ENCODE data around the gene SUGCT.
A peak's percentile ranks its signal among the peaks of the same experiment; 100 is the strongest.

The SUGCT gene

DNA sequence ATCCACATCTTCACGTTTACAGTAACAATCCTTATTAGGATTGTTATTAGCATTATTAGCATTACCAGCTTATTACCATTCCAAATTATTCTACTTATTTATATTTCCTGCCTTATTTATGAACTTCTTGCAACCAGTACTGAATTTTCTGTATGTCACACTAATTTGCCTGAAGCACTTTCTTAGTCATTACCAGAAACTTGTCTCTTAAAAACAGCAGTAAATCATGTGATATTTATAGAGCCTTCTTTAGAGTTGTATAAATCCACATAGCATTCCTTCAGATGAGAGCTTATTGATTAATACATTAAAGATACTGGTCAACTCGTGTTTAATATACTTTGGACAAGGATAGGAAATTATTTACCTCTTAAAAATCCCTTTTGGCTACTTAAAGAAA, 618.6 kb downstream of the SUGCT start:
- FAIRE-seq = peak; percentile 3

DNA sequence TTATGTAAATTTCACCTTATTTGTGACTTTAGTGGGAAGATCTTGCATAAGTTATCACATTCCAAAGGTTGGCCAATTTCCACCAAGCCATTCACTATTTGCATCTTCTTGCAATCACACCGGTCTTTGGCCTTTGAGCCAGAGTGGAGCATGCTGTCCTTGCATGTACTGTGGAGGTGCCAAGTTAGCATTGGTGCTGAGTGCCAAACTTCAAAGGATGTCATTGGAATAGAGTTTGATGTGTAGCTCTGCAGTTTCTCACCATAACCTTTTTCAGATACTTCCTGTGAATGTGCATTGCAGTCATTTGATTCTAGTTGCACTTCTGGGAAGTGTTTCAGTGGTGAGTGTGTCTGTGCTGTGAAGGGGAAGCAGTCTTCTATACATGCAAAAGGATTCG, 620.6 kb downstream of the SUGCT start:
- no peak for FAIRE-seq

DNA sequence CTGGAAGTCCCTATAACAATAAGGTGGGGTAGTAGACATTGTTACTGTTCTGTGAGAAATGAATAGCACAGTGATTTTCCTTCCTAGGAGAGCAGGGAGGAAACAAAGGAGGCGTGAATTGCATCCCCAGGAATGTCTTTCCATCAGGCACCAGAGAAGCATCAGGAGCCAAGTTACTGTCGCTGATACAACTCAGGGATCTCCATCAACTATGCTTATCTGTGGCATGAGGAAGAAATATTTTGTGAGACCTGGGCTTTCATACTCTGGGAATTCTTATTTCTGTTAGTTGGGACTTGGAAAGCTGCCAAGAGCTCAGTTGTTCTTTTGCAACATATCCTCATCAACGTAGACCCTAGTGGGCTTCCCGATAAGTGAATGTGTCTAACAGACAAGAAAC, 622.3 kb downstream of the SUGCT start:
- no peak for FAIRE-seq

DNA sequence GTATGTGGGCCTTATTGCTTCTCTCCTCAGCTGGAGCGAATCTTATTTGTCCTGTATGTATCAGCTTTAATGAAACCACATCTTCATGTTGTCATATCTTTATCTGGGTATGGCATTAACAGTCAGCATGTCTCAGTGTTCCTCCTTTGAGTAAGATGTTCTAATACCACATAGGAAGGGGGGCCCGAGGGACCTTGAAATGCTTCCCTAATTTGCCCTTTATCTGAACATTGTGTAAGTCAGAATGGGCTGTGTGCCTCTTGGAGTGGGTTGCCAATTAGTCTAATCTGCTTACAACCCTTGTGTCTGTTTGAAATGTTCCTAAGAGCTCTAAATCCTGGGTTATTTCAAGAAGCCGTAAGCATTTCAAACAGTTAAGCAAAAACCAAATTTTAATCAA, 623.8 kb downstream of the SUGCT start:
- FAIRE-seq = no peak

DNA sequence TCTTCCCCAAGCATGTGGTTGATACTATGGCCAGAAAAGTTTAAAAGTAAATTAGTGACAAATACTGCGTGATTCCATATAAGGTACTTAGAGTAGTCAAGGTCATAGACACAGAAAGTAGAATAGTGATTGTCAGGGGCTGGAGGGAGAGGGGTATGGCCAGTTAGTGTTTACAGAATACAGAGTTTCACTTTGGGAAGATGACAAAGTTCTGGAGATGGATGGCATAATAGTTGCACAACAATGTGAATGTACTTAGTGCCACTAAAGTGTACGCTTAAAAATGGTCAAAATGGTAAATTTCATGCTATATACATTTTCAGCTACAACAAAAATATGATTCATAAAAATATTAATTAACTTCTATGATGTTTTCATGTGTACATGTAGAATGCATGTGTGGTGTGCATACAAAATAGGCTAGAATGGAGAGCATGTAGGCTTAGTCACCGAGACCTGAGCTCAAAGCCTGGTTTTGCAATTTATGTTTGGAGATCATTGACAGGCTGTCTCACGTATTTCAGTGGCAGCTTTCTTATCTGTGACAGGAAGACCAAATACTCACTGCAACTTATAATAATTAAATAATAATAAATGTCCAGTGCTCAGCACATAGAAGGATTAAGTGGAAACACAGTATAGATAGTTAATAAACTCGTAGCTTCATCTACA, 625.6 kb downstream of the SUGCT start:
- no peak for FAIRE-seq

DNA sequence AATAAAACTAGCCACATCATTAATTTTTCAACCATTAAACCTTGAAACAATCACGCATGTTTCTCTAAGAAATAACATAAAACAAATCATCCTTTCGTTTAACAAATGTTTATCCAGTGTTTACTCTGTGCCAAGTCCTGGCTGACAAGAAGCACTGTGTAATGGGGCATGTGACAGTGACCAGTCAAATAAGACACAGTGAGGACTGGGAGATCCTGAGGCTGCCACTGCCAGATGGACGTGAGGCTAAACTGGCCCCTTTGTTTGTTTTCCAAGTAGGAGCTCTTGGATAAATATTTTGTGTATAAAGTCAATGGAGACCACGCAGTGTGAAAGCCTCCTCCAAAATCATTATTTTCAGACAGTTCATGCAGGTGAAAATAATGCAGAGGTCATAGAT, 626.2 kb downstream of the SUGCT start:
- no peak for FAIRE-seq

DNA sequence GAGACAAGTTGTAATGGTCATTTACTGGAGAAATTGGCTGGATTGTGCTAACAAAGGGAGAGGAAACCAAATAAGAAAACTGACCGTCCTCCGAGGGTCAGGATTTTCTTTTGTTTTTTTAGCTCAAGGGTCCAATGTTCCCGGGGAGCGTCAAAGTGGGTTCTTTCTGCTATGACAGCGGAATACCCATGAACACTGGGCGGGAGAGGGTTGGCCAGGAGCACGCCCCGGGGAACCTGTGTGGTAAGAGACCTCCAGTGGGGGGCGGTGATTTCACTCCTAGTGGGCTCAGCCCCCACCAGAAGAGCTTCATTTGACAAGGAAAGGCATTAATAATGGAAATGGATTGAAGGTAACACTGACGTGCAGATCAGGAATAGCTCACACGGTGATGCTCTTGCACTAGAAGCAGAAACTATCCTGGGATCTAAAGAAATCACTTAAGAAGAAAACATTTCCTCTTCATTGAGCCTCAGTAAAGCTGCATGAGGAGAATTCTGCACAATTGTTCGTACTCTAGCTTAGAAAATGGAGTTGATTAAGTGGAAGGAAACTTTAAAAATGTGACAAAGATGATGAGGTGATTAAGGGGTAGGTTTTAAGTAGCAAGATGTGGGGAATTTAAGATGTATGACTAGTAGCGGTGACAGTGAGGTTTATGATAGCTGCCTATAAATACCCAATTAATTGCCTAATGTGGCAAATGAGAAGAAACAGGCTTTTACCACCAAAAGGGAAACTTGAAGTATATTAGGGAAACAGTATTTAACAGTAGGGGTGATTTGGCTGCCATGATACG, 627.2 kb downstream of the SUGCT start:
- FAIRE-seq = no peak

DNA sequence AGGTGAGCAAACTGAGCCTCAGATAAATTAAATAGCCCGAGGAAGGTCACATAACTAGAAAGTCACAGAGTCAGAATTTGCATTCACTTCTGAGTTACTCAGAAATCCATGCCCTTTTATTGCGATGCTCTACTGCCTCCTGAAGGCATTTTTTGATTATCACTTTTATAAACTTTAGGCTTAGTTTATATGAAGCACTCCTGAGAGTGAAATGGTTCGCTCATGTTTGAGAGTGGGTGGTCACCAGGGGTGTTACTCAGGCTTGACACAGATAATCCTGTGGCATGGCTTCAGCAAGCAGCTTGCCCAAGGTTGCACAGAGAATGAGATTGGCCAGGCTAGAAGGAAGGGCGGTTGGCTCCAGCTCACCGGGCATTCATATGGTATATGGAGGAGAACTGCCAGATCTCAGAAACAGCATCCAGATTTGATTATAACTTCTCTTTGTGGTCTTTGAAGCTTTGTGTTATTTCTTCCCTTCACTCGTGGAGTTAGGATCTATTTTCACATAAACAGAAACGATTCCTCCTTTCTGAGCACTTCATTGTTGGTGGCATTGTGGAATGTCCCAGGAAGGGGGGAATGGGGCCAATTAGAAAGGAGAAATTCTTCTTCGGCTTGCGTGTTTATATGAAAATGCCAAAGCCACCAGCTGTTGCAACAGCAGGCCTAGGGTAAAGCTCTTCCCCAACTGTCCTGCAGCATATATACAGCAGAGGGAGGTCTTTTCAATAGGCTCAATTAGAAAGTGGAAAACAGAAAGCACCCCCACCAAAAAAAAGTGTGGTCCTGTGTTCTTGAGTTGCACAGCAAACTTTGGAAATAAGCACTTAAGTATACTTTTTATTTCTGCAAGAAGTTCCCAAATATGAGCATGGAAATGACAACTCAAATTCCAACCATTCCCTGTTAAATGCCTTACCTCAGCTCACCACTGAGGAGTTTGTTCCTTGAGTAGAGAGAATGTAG, 628.8 kb downstream of the SUGCT start:
- FAIRE-seq = no peak

DNA sequence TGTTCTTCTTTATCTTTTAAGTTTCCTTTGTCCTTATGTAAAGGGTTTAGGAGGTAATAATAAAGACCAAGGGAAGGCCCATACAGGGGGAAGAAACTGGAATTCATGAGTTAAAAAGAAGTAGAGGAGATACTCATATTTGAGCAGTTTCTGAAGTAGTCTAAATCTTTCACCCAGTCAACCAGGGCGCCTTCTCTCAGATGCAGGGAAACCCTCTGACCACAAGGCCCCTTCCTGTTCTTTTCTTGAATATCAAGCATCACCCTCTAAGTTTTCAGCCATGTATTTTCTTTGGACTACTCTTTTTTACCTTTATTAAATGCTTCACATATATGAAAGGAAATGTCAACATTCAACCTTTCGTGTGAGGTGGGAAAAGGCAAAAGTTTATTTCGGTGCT, 630.8 kb downstream of the SUGCT start:
- no peak for FAIRE-seq

DNA sequence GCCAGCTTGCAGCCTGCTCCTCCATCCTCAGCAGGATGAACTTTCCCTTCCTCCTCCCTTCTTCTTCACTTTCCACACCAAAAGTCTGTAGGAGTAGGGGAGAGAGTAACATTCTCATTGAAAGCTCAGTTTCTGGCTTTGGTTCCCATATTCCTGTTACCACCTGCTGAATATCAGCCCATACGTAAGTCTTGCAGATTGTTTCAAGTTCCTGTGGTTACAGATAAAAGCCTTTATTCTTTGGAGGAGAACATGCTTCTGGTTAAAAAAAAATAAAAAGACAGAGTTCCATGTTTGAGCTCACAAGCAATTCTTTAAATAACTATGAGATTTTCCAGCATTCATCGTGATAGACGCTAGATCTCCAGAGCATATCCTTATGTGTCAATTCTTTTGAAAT, 637.3 kb downstream of the SUGCT start:
- FAIRE-seq = no peak

DNA sequence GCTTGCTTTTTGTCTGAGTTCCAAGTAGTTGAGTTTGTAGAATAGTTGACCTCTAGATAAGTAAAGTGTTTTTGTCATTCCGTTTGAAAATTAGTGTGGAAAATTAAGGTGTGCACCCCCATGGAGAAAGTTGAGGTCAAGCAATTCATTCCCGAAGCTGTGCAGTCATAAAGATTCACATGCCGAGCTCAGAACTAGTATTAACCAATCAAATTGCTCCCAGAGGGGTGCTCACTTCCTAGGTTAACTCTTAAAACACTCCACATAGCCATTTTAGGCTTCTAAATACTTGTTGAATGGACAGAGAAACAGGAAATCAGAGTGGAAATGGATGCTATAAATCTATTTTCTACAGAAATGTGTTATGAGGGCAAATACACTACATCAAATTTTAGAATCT, 638.9 kb downstream of the SUGCT start:
- no peak for FAIRE-seq

DNA sequence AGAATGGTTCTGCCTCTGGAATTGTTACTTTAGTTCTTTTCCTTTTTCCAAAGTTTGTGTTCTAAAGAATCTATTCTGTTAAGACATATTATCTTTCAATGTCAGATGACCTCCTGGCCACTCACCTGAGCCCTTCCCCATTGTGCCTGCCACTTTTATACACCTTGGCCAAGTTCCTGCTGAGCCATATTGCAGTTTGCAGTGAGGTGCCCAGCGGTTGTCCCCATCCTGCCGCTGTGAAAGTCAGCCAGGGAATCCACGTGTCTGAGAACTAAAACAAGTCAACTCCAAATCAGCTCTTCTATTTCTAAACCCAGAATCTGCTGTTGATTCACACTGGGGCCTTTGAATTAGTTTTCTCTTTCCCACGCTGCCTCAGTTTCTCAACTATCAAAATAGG, 641.1 kb downstream of the SUGCT start:
- FAIRE-seq = no peak

DNA sequence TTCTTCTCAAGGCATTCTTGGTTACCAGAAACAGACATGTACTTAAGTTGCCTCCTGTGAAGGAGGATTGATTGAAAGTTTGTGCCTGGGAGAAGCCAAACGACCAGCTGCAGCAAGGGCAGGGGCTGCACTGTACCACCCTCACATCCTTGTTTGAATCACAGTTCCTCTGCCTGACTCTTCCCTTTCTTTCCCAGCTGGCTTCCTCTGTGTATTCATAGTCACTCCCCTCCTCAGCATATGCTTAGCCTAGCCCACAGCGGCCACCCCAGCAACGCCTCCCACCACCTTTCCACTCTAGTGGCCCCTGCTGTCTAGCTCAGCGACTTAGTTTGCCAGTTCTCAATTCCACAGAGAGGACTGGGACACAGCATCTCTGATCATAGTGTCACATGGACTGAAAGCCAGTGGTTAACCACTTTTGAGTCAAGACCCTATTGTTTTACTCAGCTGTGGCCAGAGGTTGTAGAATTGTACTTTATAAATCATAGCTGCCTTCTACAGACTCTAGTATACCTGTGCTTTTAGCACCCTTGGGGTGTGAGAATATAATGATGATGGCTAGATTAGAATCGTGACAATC, 643.0 kb downstream of the SUGCT start:
- FAIRE-seq = no peak

DNA sequence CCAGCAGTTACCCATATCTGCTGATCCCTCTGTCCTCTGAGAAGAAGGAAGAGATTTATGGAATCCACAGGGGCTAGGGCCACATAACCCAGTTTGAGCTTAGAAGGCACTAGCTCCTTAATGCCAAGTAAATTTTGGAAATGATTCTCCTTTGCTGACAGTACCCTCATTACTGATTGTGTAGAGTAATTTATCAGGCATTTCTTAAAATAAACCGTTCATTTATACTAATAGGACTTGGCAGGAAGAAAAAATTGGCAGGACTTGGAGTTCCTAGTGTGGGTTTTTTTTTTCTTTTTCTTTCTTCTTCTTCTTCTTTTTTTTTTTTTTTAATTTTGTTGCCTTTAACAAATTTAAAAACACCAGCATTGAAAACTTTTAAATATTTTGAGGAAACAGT, 645.7 kb downstream of the SUGCT start:
- FAIRE-seq = no peak

DNA sequence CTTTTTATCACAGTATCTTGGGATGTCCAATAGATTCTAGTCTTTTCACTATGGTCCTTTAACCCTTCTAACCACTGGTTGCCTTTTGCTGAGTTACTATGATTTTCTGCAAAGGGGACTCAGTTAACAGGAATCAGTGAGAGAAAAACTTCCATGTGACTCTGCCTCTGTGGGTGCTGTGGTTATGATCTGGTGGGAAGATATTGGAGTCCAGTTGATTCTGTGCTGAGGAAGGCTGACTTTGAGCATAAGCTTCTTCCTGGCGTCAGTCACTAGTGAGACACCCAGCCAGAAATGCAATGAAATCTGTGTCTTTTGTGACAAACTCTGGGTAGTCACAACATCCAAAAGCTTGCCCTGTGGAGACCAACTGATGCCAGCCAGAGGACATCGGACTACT, 648.0 kb downstream of the SUGCT start:
- no peak for FAIRE-seq

DNA sequence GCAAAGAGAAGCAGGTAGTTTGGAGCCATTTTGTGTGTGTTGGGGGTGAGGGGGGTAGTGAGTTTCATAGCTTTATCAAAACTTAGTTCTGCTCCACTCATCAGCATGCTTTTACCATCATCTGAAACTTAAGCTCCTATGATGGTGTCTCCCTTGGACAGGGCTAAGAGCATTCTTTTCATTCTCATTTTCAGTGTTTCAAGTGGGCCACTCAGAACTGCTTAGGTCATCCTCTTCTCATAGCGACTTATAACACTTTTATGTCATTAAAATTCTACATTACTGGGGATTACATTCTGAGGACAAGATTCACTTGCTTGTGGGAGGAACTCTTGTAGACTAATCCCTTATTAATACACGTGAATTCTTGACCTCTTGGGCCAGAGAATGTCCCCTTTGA, 649.4 kb downstream of the SUGCT start:
- no peak for FAIRE-seq

DNA sequence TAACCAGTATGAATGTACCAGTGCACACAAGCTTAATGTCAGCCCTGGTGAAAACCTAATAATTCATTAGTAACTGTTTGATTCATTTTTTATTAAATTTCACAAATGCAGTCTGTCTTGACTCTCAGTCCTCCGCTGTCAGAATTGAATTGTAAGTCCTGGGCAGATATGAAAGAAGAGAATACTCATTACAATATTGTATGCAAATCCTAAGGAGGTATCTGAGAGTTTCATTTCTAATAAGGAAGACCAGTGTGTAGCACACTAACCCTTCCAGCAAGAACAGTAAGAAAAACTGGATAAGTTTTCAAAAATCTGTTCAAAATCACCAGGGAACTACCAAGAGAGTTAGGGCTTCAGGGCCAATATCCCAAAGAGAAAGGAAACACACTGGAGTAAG, 652.1 kb downstream of the SUGCT start:
- FAIRE-seq = no peak

DNA sequence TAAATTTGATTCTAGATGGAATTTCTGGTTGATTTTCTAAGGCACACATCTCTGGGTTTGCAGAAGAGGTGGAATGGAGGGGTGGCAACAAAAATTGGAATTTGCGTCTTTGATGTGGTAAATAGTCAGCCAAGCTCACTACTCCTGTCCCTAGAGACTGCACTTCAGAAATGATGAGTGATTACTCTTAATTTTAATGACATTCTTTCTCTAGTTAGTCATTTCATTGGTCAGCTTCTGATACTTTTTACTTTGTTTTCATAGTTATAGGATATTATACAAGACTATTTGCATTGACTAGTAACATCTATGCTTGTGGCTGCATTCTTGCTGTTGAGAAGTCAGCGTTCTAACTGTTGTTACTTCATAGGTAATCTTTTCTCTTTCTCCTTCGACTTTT, 658.3 kb downstream of the SUGCT start:
- FAIRE-seq = no peak

DNA sequence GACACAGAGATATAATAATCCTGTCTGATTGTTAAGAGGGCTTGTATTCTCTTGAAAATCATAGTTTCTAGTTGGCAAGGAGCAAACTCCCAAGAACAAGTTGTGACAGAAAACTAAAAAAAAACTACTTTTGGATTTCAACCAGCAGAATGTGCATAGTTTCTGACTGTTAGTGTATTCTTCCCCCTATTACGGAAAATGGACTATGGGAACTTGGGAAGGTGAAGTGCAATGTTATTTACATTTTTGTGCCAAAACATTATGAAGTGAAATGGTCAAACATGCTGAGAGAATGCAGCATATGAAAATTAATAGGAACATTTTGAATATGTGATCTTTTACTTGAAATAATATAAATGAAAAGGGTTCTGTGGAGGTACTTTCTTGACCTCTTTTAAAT, 660.8 kb downstream of the SUGCT start:
- FAIRE-seq = no peak

DNA sequence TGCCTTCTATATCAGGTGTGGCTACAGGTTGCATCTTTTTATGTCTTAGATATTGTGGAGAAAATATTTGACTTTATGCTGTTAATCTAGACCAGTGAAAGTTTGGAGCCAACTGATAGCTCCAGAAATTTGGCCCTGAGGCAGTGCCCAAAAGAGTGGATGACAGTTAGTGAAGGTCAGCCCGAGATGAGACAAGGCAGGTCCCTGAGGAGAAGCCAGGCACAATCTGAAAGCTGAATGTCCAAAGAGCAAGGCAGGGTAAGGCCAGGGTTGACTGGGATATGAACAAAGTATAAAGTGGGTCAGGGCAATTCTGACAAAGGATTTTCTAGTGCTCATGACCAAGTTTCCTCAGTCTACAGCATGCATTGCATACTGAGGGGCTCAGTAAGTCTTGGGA, 661.9 kb downstream of the SUGCT start:
- FAIRE-seq = no peak

DNA sequence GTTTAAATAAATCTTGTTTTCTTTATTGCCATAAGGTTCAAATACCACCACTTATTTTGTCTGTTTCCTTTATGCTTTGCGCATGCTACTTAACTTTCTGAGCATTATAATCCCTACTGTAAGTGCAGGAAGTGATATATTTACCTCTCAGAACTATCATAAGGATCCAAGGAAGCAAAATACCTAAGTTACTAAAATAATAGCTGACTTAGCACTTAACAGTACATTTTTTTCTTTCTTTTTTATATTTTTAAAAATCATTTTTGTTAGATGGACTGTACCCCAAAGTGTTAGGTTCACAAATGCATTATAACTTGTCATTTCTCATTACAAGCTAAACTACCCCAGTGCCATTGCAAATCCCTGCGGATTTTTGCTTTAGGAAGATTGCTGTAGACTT, 663.8 kb downstream of the SUGCT start:
- no peak for FAIRE-seq

DNA sequence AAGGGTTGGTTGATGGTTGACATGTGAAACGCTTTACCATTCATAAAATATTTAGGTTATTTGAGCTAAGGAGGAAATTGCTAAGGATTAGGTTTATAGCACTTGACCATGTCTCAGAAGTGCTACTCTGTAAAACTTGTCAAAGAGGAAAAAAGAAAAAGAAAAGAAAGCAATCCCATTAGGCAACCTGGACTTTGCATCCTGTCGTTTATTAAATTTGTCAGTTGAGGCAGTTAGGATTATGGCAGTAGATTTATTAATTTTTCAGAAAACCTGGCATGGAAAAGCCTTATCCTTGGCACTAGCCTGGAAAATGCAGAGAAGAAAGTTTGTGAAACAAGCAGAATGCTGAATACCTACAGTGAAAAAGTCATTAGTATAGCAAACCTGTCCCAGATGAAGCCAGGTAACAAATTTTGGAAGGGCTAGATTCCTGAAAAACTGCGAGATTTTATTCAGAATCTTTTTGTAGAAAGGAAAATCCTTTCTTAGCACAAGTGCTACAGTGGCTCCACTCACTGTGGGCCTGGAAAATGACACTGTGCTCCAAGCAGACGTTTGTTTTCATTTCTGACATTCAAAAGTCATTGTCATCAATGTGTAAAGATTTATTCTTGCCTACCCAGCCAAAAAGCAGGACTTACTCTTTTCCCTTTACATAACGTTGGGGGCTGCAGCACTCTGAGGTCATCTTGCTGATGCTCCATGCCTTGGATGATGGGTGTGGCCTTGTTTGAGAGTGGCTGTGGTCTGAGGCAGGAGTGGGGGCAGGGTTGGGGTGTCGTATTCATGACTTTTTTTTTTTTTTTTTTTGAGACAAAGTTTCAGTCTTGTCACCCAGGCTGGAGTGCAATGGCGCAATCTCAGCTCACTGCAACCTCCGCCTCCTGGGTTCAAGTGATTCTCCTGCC, 664.9 kb downstream of the SUGCT start:
- FAIRE-seq = no peak
